H1 (cell line): ENCODE measurements around the gene AOPEP. TPM values are rescaled to one million over a fixed set of nuclear protein-coding genes. Genes with fewer than 3 reads are reported as not detected.

Experiments used
- CTCF ChIA-PET: fragments of 300-600 bp; sonication (Branson Sonifier 250); formaldehyde crosslinking; loops from one replicate; lab custom pipeline; 2021; ENCODE audit not compliant: partially characterized antibody; lab: Charles Lee
- POLR2A ChIA-PET: fragments of 300-600 bp; sonication (Branson Sonifier 250); formaldehyde crosslinking; loops from one replicate; lab custom pipeline; 2021; ENCODE audit warnings: inconsistent platforms; ENCODE audit not compliant: partially characterized antibody; lab: Charles Lee
- DNase-seq, 2 experiments: peaks; one replicate each; pipeline versions ENCODE4 v3.0.0 to v3.0.0-alpha.2; 2010 to 2022; ENCODE audit warnings: low spot score in 2 of 2, low read depth in 1 of 2, mixed read lengths in 1 of 2
- FAIRE-seq: peaks from 2 replicates; lab custom pipeline; 2011; peaks lifted over from hg19 to GRCh38; lab: Jason Lieb, UNC
- H2AFZ ChIP-seq: 2 replicates; pipeline ENCODE4 v1.8.1; 2012; ENCODE audit warnings: low read length, inconsistent platforms
- H2AK5ac ChIP-seq: 2 replicates; pipeline ENCODE4 v1.6.1; 2013; ENCODE audit warnings: low read depth, low read length
- H2BK120ac ChIP-seq: replicated peaks from 2 replicates; pipeline ENCODE3; 2013; ENCODE audit warnings: low read depth, low read length, inconsistent platforms
- H2BK12ac ChIP-seq: 2 replicates; pipeline ENCODE4 v1.6.1; 2013; ENCODE audit warnings: low read depth, low read length
- H2BK15ac ChIP-seq: 2 replicates; pipeline ENCODE4 v1.6.1; 2013; ENCODE audit warnings: low read length
- H2BK20ac ChIP-seq: 2 replicates; pipeline ENCODE4 v1.6.1; 2013; ENCODE audit warnings: low read length
- H2BK5ac ChIP-seq: 2 replicates; pipeline ENCODE4 v1.6.1; 2013; ENCODE audit warnings: low read depth, low read length
- H3K14ac ChIP-seq: 2 replicates; pipeline ENCODE4 v1.6.1; 2013; ENCODE audit warnings: inconsistent platforms; ENCODE audit not compliant: insufficient read length
- H3K18ac ChIP-seq: 2 replicates; pipeline ENCODE4 v1.6.1; 2013; ENCODE audit warnings: low read length; ENCODE audit errors: extremely low read depth
- H3K23ac ChIP-seq: 2 replicates; pipeline ENCODE4 v1.6.1; 2013; ENCODE audit warnings: inconsistent platforms; ENCODE audit not compliant: insufficient read length
- H3K23me2 ChIP-seq: 2 replicates; pipeline ENCODE4 v1.6.1; 2013; ENCODE audit warnings: low read depth, low read length
- H3K27ac ChIP-seq: 2 replicates; pipeline ENCODE4 v1.6.1; 2011; ENCODE audit warnings: low read depth, low read length, inconsistent platforms
- H3K27me3 ChIP-seq, 4 experiments: replicated peaks in 1 of 4; 1 replicate in 1 of 4; 2 replicates in 3 of 4; pipeline versions ENCODE4 v1.6.1 to v1.8.1; 2011 to 2013; ENCODE audit warnings: low read length in 3 of 4, mild to moderate bottlenecking in 3 of 4, inconsistent platforms in 2 of 4, mixed read lengths in 2 of 4, moderate library complexity in 1 of 4; ENCODE audit not compliant: control insufficient read depth in 3 of 4, insufficient read depth in 3 of 4; ENCODE audit errors: extremely low read depth in 1 of 4
- H3K36me3 ChIP-seq, 4 experiments: 2 replicates each; pipeline versions ENCODE4 v1.6.1 to v1.8.1; 2011 to 2013; ENCODE audit warnings: mild to moderate bottlenecking in 4 of 4, low read length in 3 of 4, moderate library complexity in 2 of 4, control low read depth in 1 of 4, inconsistent platforms in 1 of 4; ENCODE audit not compliant: insufficient read depth in 4 of 4, control insufficient read depth in 2 of 4
- H3K4ac ChIP-seq: replicated peaks from 2 replicates; pipeline ENCODE3; 2013; ENCODE audit warnings: low read length, low read depth, mixed read lengths, inconsistent platforms; ENCODE audit not compliant: insufficient read length
- H3K4me1 ChIP-seq, 4 experiments: replicated peaks in 1 of 4; 1 replicate in 1 of 4; 2 replicates in 3 of 4; pipeline versions ENCODE4 v1.6.1 to v1.8.1; 2011 to 2013; ENCODE audit warnings: low read length in 3 of 4, inconsistent platforms in 2 of 4, mixed read lengths in 1 of 4; ENCODE audit not compliant: insufficient read depth in 4 of 4, control insufficient read depth in 3 of 4
- H3K4me2 ChIP-seq, 2 experiments: 2 replicates each; pipeline versions ENCODE4 v1.6.1 to v1.8.1; 2011 to 2013; ENCODE audit warnings: low read depth in 2 of 2, low read length in 2 of 2, control low read depth in 1 of 2, inconsistent platforms in 1 of 2, mild to moderate bottlenecking in 1 of 2; ENCODE audit not compliant: insufficient read depth in 1 of 2
- H3K4me3 ChIP-seq, 4 experiments: fragments of 200-600, 300-600 bp in 1 of 4; sonication (generic), shearing (Covaris generic), sonication (Bioruptor Twin) in 1 of 4; 2 replicates each; pipeline versions ENCODE4 v1.5.1 to v1.8.1; 2011 to 2016; ENCODE audit warnings: low read length in 4 of 4, low read depth in 3 of 4, control low read depth in 2 of 4, inconsistent platforms in 2 of 4, mild to moderate bottlenecking in 2 of 4, mixed read lengths in 1 of 4, moderate library complexity in 1 of 4; ENCODE audit not compliant: insufficient read depth in 2 of 4; ENCODE audit errors: extremely low read depth in 1 of 4
- H3K56ac ChIP-seq: replicated peaks from 2 replicates; pipeline ENCODE3; 2013; ENCODE audit warnings: low read depth, mild to moderate bottlenecking, mixed read lengths, low read length, inconsistent platforms; ENCODE audit not compliant: insufficient read length
- H3K79me1 ChIP-seq: 2 replicates; pipeline ENCODE4 v1.6.1; 2013; ENCODE audit warnings: low read depth, low read length, control low read depth
- H3K79me2 ChIP-seq, 2 experiments: 2 replicates each; pipeline versions ENCODE4 v1.6.1 to v1.8.1; 2012 to 2013; ENCODE audit warnings: low read length in 2 of 2, mild to moderate bottlenecking in 2 of 2, inconsistent platforms in 1 of 2; ENCODE audit not compliant: insufficient read depth in 2 of 2, control insufficient read depth in 1 of 2
- H3K9ac ChIP-seq, 4 experiments: replicated peaks in 1 of 4; 1 replicate in 1 of 4; 2 replicates in 3 of 4; pipeline versions ENCODE4 v1.6.1 to v1.8.1; 2011 to 2013; ENCODE audit warnings: low read depth in 3 of 4, low read length in 3 of 4, control low read depth in 2 of 4, mild to moderate bottlenecking in 2 of 4, moderate library complexity in 2 of 4, inconsistent platforms in 1 of 4; ENCODE audit errors: extremely low read depth in 1 of 4
- H3K9me3 ChIP-seq, 2 experiments: 2 replicates each; pipeline versions ENCODE4 v1.6.1 to v1.8.1; 2012 to 2013; ENCODE audit warnings: mild to moderate bottlenecking in 2 of 2, moderate library complexity in 2 of 2, control low read depth in 1 of 2, inconsistent platforms in 1 of 2, low read depth in 1 of 2, low read length in 1 of 2, mixed read lengths in 1 of 2; ENCODE audit not compliant: insufficient read depth in 2 of 2
- H4K20me1 ChIP-seq, 2 experiments: replicated peaks in 1 of 2; 2 replicates each; pipeline versions ENCODE3 to v1.8.1; 2011 to 2013; ENCODE audit warnings: inconsistent platforms in 2 of 2, low read length in 2 of 2, mild to moderate bottlenecking in 1 of 2; ENCODE audit not compliant: insufficient read depth in 2 of 2, control insufficient read depth in 1 of 2
- H4K5ac ChIP-seq: 2 replicates; pipeline ENCODE4 v1.6.1; 2013; ENCODE audit warnings: low read length, low read depth, mixed read lengths, inconsistent platforms; ENCODE audit not compliant: insufficient read length
- H4K8ac ChIP-seq: 2 replicates; pipeline ENCODE4 v1.8.0; 2013; ENCODE audit warnings: mild to moderate bottlenecking, moderate library complexity, low read length, inconsistent platforms; ENCODE audit not compliant: insufficient read depth; ENCODE audit errors: extremely low read depth
- H4K91ac ChIP-seq: replicated peaks from 2 replicates; pipeline ENCODE3; 2013; ENCODE audit warnings: low read length, mixed read lengths, inconsistent platforms; ENCODE audit not compliant: insufficient read length
- GTF2F1 ChIP-seq: IDR thresholded peaks from 2 replicates; pipeline ENCODE4 v1.6.1; 2012; ENCODE audit warnings: low read depth, low read length, improper control_type of control experiment, borderline replicate concordance
- USF2 ChIP-seq: IDR thresholded peaks from 2 replicates; pipeline ENCODE4 v1.6.1; 2011; ENCODE audit warnings: low read length, improper control_type of control experiment
- ZNF274 ChIP-seq: IDR thresholded peaks from 2 replicates; pipeline ENCODE4 v1.7.0; 2012; ENCODE audit warnings: low read length, borderline replicate concordance; ENCODE audit errors: extremely low read depth
- WGBS, 2 experiments: shearing (Covaris generic) in 1 of 2; methylation state at CpG; one replicate each; pipeline versions ENCODE4 v1.1.6 to v1.1.7; 2013 to 2015; ENCODE audit warnings: low lambda C conversion rate in 2 of 2, mixed read lengths in 2 of 2, inconsistent platforms in 1 of 2, low coverage in 1 of 2, missing lambda C conversion rate in 1 of 2; ENCODE audit not compliant: insufficient replicate concordance in 2 of 2, insufficient coverage in 1 of 2, insufficient read length in 1 of 2; ENCODE audit errors: extremely low coverage in 1 of 2, missing lambda C conversion rate in 1 of 2; 5-methylcytosine and 5-hydroxymethylcytosine counted together
- polyA plus RNA-seq, 7 experiments: library from polyadenylated mRNA; depleted of rRNA in 3 of 7; stranded (reverse) in 5 of 7; unstranded in 2 of 7; fragments of >200 nt in 5 of 7; fragments of 200-250 nt in 2 of 7; gene quantifications; 1 replicate in 5 of 7; 2 replicates in 1 of 7; 4 replicates in 1 of 7; pipeline versions ENCODE4 v1.2.1 to v1.2.3, GENCODE V29; 2011 to 2013; ENCODE audit warnings: missing spikeins in 2 of 7, mixed read lengths in 2 of 7
- total RNA-seq: library from RNA; stranded (reverse); fragmentation: NEBNext Ultra II Directional; extraction: Animal tissue kit (Norgen Biotek cat#: 25700); gene quantifications from 2 replicates; pipeline ENCODE4 v1.2.1, GENCODE V29; 2021

AOPEP gene
- total and polyA plus RNA-seq, 2 of the 8 experiments (the other 6 are each of a cell fraction or from before 2014, with no cell fraction given): 6.1 to 14.3 TPM

DNA sequence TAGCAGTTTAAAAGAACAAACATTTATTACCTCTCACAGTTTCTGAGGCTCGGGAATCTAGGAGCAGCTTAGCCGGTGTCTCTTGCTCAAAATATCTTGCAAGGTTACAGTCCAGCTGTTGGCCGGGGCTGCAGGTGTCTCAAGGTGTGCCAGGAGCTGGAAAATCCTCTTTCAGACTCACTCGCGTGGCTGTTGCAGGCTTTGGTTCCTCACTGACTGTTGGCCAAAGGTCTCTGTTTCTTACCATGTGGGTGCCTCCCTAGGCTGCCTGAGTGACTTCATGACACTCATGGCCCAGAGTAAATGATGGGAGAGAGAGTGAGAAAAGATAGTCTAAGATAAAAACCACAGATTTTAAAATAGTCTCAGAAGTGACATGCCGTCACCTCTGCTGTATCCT, 43.8 kb downstream of the AOPEP start:
- no peak overlapping the region for H3K4me2 ChIP-seq
- H3K56ac ChIP-seq: no peak overlapping the region
- DNase-seq (no peak), FAIRE-seq (no peak)
- no peak overlapping the region for H4K91ac ChIP-seq
- no peaks in the 10 kb centered on the region for H3K27me3 ChIP-seq
- H3K9ac ChIP-seq: no peak overlapping the region
- H2BK5ac ChIP-seq: no peak overlapping the region
- H3K18ac ChIP-seq: no peak overlapping the region
- no peak overlapping the region for H2BK15ac ChIP-seq
- no peaks in the 10 kb centered on the region for H3K36me3 ChIP-seq
- H3K23ac ChIP-seq: no peak overlapping the region
- ChIA-PET POLR2A (no interaction called here), CTCF (interaction anchor here (1.1 to 2.5 kb wide), 3 partner anchors 35 to 357 kb away, joined by 3 to 10 read pairs (median 3); no protein-coding TSS in a partner anchor)
- H3K4me3 ChIP-seq: no peak overlapping the region
- no peak overlapping the region for H3K4ac ChIP-seq
- no peak overlapping the region for H2BK20ac ChIP-seq
- H3K27ac ChIP-seq: no peak overlapping the region
- no peaks in the 10 kb centered on the region for H3K79me2 ChIP-seq
- no peak overlapping the region for H2AK5ac ChIP-seq
- no peak overlapping the region for H2BK12ac ChIP-seq
- no peaks in the 10 kb centered on the region; a peak in 1 of 4 replicates for H3K9me3 ChIP-seq
- 97% methylated on average over 6 of the region's 6 CpGs; no CpG with 5 or more reads in 1 of the 2 experiments for WGBS, 2 experiments
- H3K4me1 ChIP-seq: peaks cover 0 to 3% (median 0%) of the 10 kb centered on the region in 4 experiments; a peak in 1 of 7 replicates
- no peak overlapping the region for H2BK120ac ChIP-seq
- H4K8ac ChIP-seq: no peak overlapping the region
- no peaks in the 10 kb centered on the region for H3K79me1 ChIP-seq
- no peaks in the 10 kb centered on the region for H3K23me2 ChIP-seq
- H3K14ac ChIP-seq: no peak overlapping the region
- H4K5ac ChIP-seq: no peak overlapping the region
- H2AFZ ChIP-seq: no peak overlapping the region
- H4K20me1 ChIP-seq: no peaks in the 10 kb centered on the region
- TF ChIP-seq ZNF274 (no peak), GTF2F1 (no peak), USF2 (no peak)
